ENCODE measurements around the gene CNNM2.
"Not testable (repeated sequence)": the region's sequence is repeated elsewhere in the genome, so short reads cannot be mapped to it uniquely, and the experiment has no call there.

CNNM2 gene

DNA sequence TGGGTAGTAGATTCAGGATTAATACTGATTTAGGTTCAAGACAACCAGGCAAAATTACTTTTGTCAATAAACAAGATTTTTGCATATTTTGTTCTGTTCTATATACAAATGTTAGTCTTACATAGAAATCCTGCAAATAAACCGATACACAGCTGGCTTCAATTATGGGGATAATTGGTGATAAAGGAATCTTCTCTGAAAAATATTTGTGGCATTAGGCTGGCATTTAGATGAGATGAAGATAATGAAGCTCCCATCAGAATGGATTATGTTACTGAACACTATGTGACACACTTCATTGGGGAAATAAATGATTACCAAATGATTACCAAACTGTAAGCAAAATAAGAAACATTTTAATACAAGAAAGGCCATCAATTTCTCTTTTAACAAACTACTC is 209.1 kb downstream of the CNNM2 start:
- Histone ChIP-seq H3K4me2 (ENCODE audit: low read depth, low read length, poor library complexity, severe bottlenecking) (no peak overlapping the region), H3K9me2 (replicated peaks; ENCODE audit: insufficient read depth, low read length) (no peaks in the 10 kb centered on the region), H3K36me3 (ENCODE audit: low read length) (no peaks in the 10 kb centered on the region), H3K9ac (ENCODE audit: low read length) (no peak overlapping the region), H2AFZ (ENCODE audit: low read depth, low read length, severe bottlenecking) (no peak overlapping the region), H3K4me3 (ENCODE audit: insufficient read depth, low read length, poor library complexity, severe bottlenecking) (no peak overlapping the region), H3K79me2 (ENCODE audit: insufficient read depth, low read length) (0 out of 2 replicates have a peak, but pooled peaks cover 4% of the 10 kb centered on the region), H3F3A (ENCODE audit: insufficient read depth) (0 out of 2 replicates have a peak, but pooled peaks cover 4% of the 10 kb centered on the region), H3K27ac (ENCODE audit: low read depth, low read length) (no peak overlapping the region), H3K9me3 (ENCODE audit: insufficient read depth, low read length) (no peaks in the 10 kb centered on the region), H3K27me3 (ENCODE audit: low read length) (no peaks in the 10 kb centered on the region), H4K20me1 (ENCODE audit: low read depth, low read length) (no peaks in the 10 kb centered on the region)
- TF ChIP-seq, protein P1, sequence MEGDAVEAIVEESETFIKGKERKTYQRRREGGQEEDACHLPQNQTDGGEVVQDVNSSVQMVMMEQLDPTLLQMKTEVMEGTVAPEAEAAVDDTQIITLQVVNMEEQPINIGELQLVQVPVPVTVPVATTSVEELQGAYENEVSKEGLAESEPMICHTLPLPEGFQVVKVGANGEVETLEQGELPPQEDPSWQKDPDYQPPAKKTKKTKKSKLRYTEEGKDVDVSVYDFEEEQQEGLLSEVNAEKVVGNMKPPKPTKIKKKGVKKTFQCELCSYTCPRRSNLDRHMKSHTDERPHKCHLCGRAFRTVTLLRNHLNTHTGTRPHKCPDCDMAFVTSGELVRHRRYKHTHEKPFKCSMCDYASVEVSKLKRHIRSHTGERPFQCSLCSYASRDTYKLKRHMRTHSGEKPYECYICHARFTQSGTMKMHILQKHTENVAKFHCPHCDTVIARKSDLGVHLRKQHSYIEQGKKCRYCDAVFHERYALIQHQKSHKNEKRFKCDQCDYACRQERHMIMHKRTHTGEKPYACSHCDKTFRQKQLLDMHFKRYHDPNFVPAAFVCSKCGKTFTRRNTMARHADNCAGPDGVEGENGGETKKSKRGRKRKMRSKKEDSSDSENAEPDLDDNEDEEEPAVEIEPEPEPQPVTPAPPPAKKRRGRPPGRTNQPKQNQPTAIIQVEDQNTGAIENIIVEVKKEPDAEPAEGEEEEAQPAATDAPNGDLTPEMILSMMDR (IDR thresholded peaks at IDR 0.05; ENCODE audit: insufficient read depth, low read length, poor library complexity, severe bottlenecking) = no peak
- no peak for TF ChIP-seq EZH2phosphoT487 (conservative IDR thresholded peaks at IDR 0.05; ENCODE audit: low read length)

DNA sequence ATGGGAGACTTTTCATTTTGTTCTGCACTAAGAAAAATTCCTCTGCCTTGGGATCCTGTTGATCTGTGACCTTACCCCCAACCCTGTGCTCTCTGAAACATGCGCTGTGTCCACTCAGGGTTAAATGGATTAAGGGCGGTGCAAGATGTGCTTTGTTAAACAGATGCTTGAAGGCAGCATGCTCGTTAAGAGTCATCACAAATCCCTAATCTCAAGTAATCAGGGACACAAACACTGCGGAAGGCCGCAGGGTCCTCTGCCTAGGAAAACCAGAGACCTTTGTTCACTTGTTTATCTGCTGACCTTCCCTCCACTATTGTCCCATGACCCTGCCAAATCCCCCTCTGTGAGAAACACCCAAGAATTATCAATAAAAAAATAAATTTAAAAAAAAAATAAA is 212.1 kb downstream of the CNNM2 start:
- H2AFZ ChIP-seq (ENCODE audit: low read depth, low read length, severe bottlenecking); H3K4me3 ChIP-seq (ENCODE audit: insufficient read depth, low read length, poor library complexity, severe bottlenecking); H3K9me3 ChIP-seq (ENCODE audit: insufficient read depth, low read length); H3F3A ChIP-seq (ENCODE audit: insufficient read depth); H4K20me1 ChIP-seq (ENCODE audit: low read depth, low read length); H3K4me2 ChIP-seq (ENCODE audit: low read depth, low read length, poor library complexity, severe bottlenecking); H3K79me2 ChIP-seq (ENCODE audit: insufficient read depth, low read length); H3K36me3 ChIP-seq (ENCODE audit: low read length); H3K9me2 ChIP-seq (replicated peaks; ENCODE audit: insufficient read depth, low read length); H3K27me3 ChIP-seq (ENCODE audit: low read length); H3K9ac ChIP-seq (ENCODE audit: low read length); H3K27ac ChIP-seq (ENCODE audit: low read depth, low read length): not testable (repeated sequence)

DNA sequence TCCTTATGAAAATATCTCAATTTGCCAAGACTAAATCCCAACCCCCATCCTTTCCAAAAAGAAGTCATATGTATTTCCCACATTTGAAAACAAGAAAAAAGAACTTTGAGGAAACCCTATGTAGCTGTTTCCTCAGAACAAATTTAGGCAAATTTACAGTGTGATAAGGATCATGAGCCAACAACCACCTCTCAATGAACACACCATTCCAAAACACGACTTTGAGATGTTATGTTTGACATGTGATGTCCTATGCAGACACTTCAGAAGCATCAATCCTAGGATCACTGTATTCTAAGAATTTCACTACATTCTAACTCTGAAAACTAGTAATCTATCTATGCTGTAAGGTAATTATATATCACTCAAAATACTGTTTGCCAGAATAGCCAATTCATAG is 212.8 kb downstream of the CNNM2 start:
- no peaks in the 10 kb centered on the region for H3K27me3 ChIP-seq (ENCODE audit: low read length)
- no peak overlapping the region for H2AFZ ChIP-seq (ENCODE audit: low read depth, low read length, severe bottlenecking)
- H3K9ac ChIP-seq (ENCODE audit: low read length) = no peak overlapping the region
- no peaks in the 10 kb centered on the region for H3K36me3 ChIP-seq (ENCODE audit: low read length)
- H3K4me2 ChIP-seq (ENCODE audit: low read depth, low read length, poor library complexity, severe bottlenecking) = no peak overlapping the region
- H3K27ac ChIP-seq (ENCODE audit: low read depth, low read length) = no peak overlapping the region
- no peaks in the 10 kb centered on the region for H3K79me2 ChIP-seq (ENCODE audit: insufficient read depth, low read length)
- H3K9me2 ChIP-seq (replicated peaks; ENCODE audit: insufficient read depth, low read length) = no peaks in the 10 kb centered on the region
- no peak for TF ChIP-seq EZH2phosphoT487 (conservative IDR thresholded peaks at IDR 0.05; ENCODE audit: low read length)
- TF ChIP-seq, protein P1 (IDR thresholded peaks at IDR 0.05; ENCODE audit: insufficient read depth, low read length, poor library complexity, severe bottlenecking) = no peak
- H3K4me3 ChIP-seq (ENCODE audit: insufficient read depth, low read length, poor library complexity, severe bottlenecking) = no peak overlapping the region
- H4K20me1 ChIP-seq (ENCODE audit: low read depth, low read length) = no peaks in the 10 kb centered on the region
- H3K9me3 ChIP-seq (ENCODE audit: insufficient read depth, low read length) = no peaks in the 10 kb centered on the region
- no peaks in the 10 kb centered on the region for H3F3A ChIP-seq (ENCODE audit: insufficient read depth)

DNA sequence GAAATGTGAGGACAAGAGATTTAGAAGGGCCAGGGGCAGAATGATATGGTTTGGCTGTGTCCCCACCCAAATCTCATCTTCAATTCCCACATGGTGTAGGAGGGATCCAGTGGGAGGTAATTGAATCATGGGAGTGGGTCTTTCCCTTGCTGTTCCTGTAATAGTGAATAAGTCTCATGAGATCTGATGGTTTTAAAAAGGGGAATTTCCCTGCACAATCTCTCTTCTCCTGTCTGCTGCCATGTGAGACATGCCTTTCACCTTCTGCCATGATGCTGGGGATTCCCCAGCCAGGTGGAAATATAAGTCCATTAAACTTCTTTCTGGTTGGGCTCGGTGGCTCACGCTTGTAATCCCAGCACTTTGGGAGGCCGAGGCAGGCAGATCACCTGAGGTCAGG is 217.1 kb downstream of the CNNM2 start:
- not testable (repeated sequence) for H4K20me1 ChIP-seq (ENCODE audit: low read depth, low read length); H3K27me3 ChIP-seq (ENCODE audit: low read length); H3K9ac ChIP-seq (ENCODE audit: low read length); H3K79me2 ChIP-seq (ENCODE audit: insufficient read depth, low read length); H2AFZ ChIP-seq (ENCODE audit: low read depth, low read length, severe bottlenecking); H3K9me3 ChIP-seq (ENCODE audit: insufficient read depth, low read length); H3K4me3 ChIP-seq (ENCODE audit: insufficient read depth, low read length, poor library complexity, severe bottlenecking); H3F3A ChIP-seq (ENCODE audit: insufficient read depth); H3K27ac ChIP-seq (ENCODE audit: low read depth, low read length); H3K9me2 ChIP-seq (replicated peaks; ENCODE audit: insufficient read depth, low read length); H3K36me3 ChIP-seq (ENCODE audit: low read length); H3K4me2 ChIP-seq (ENCODE audit: low read depth, low read length, poor library complexity, severe bottlenecking)

All from SU-DHL-6 (cell line).